ENCODE measurements around the gene RALB.
"Not testable (repeated sequence)": the region's sequence is repeated elsewhere in the genome, so short reads cannot be mapped to it uniquely, and the experiment has no call there.

Gene RALB

DNA sequence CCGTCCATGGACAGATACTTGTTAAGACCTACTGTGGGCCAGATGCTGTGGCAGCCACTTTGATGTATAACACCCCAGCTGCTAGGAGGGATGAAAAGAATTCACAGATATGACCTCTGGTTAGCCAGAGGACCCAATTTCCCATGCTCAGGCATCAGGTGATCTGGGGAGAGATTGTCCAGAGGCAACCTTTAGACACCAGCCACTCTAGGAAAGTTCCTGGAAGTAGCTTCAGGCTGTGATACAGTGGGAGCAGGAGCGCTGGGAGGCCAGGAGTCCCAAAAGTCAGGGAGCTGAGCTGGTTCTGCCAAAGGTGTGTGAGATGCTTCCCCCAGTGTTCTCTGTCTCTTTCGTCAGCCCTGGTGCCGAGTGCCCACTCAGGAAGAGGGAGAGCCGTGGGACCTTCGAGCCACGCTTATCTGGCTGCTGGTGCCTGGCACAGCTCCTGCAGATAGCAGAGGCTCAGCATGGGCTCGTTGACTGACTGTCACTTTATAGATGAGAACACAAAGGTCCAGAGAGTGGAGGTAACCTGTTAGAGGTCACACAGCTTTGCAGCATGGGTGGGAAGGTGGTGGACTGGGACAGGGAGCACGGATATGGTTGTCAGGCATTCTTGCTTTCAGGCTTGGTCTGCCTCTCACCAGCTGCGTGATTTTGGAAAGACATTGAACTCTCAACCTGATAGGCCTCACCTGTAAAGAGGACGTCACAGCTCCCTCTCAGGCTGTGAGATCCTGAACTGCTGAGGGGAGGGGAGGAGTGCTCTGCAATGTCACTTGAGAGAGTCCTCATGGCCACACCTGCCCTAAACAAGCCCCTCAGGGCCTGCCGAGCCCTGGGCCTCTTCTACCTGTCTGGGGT is 7.8 kb upstream of the RALB start:
- FAIRE-seq: no peak

DNA sequence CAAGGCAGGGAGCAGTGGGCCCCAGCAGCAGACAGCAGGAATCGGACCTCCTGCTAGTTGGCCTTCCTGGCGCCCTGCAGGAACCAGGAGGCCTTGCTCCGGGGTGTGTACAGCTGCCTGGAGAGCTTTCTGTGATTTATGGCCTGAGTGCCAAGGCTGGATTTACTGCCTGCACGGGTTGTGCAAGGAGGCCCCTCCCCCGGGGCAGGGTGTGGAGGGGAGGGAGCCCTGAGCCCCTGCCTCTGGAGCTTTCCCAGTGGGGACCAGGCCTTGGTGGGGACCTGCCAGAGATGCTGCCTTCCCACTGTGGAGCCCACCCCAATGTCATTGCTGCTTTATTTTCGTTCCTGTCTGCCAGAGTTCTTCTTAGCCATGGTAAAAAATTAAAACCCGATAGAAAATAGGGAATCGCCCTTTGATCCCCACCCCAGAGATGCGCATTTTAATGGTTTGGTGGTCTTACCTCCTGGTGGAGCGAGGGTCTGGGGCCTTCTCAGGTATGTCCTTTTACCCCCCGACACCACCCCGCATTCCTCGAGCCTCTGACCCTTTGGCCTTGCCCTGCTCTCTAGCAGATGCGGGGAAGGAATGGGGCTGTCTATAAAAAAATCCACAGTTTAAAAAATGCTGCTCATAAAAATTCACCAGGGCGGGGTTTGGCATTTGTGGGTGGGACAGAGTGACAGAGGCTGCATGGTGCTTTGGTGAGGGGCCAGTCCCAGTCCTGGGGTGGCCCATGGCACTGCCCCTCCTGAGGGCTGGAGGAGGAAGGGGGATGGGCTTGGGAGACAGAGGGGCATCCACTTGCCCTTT is 6.9 kb upstream of the RALB start:
- no peak for FAIRE-seq

DNA sequence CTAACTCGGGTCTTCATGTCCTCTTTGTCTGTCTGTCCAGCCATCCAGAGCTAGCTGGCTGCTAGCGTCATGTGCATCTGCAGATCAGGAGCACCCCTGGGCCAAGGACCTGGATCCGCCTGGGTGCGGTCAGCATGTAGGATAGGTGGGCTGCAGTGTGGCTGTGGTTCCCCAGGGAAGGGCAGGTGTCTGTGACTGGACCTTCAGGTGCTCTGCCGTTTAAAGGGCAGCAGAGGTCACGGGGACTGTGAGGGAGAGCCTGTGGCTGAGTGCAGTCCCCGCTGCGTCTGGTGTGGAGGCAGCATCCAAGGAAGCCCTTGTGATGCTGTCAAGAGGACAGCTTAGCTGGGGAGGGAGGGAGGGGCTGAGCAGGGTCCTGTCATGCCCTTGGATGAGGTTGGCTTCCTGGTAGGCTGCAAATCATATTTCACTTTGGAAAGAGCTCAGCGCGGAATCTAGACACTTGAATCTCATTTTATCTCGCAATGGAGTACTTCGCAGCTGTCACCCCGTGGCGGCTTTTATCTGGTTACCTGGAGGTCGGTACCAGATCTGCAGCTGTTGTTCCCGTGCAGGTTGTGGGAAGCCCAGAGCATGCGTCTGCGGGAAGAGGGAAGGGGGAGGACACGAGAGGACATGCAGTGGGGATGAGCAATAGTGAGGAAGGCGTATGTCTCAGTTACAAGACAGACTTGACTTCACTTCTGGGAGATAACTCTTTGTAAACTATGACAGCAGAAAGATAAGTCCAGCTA is 5.9 kb upstream of the RALB start:
- FAIRE-seq: no peak

DNA sequence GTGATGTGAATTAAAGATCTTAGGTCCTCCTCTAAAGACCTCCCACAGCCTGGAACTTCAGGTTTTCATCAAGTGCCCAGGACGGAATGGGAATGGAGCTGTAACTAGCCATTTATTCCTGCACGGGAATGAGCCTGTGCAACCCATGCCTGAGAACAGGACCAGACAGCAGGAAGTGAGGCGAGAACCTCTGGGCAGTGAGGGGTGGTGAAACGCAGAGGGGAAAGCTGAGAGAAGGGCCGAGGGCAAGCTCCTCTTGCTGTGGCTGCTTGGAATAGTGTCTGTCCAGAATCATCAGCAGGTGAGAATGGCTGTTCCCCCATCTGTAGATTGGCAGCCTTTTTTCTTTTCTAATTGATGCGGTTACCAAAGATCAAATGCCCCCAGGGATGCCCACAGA is 4.8 kb upstream of the RALB start:
- no peak for FAIRE-seq

DNA sequence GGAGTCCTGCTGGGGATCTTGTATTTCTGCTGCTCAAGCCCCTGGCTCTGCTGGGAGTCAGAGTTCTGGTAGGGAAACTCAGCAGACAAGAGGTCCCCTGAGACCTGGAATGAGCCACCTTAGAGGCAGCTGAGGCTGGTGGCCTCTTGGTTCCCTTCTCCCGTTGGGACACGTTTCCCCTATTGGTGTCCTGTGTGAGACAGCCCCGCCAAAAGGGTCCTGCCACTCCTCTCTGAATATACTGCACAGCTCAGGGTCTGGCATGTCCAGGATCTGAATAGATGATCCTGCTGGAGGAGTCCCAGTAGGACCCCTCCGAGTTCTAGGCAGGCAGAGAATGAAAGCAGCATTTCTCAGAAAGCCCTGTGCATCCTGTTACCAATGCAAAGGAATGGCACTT is 2.0 kb upstream of the RALB start:
- no peak for FAIRE-seq

DNA sequence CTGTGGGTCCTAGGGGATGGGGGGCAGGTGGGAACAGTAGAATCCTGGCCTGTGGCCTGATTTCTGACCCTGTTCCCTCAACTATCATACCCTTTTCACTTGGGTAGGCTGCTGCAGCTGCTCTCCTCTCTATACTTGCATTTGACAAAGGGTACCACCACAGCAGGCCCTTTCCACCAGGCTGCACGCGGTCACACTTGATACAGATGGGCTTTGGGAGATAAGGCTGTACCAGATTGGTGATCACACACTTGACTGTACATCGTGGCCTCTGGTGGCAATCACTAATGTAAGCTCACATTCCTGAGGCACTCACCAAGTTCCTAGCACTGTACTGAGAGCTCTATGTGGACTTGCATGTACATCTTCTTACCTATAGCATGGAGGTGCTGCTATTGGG is 1.6 kb upstream of the RALB start:
- FAIRE-seq: no peak

DNA sequence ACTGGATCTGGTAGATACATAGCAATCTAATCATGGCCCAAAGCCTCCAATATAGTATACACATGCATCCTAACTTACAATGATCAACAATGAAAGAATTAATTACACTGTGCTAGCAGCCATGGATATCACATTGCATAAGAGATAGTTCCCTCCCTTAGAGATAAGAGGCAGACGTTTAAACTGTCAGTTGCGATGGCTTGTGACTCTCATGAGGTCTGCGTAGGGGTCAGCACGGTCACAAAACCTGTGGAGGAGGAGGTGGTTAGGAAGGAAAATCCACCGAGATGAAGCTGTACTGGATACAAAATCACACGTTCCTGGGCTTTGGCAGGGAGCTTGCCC is 800 bp upstream of the RALB start:
- FAIRE-seq: no peak

DNA sequence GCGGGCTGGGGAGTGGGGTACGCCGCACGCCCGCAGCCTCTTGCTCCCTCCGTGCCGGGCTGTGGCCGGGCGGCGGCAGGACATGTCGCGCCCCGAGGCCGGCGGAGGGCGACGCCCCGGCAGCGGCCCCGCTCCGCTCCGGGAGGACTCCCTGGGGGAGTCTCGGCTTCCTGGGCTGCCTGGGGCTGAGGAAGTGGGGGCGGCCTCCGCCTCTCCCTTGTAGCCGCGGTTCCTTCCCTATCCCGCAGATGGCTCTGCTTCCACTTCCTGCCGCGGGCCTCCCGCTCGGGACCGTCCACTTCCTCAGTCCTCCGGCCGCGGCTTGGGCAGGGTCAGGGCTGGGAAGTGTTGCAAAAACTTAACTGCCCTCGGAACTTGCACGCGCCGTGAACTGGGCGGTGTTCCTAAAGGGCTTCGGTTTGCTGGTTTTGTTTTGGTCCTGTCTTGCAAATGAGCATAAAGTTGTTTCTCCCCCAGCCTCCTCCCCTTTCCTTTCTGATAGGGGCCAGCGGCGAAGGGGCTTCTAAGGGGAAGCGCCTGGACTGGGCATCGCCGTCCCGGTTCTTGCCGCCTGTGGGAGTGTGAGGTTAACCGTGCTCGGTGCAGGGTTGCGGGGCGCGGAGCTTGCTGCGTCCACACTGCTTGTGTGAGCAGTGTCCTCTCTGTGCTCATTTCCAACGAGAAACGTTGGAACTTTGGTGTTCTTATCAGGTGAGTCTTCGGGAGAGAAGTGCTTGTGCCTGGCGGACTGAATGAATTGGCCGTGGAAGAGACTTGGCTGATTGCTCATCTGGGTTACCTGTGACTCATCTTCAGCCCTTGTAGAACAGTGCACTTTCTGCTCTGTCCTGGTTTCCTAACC is 600 bp downstream of the RALB start:
- no peak for FAIRE-seq

DNA sequence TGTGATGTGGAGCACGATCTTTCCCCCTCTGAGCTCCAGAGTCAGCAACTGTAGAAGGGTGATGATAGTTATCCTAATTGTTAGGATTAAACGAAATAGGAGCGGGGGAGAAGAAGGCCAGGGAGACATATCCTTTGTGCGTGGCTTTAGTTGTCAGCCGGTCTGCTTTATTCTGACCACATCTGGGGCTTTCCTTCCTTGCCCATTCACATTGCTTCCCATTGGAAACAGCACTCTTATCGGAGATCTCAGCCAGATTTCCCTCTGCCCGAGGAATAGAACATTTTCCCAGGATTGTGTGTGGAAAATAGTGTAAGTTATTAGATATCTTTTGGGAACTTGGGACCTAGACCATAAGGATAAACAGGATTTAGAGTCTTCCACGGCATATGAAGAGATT is 1.5 kb downstream of the RALB start:
- no peak for FAIRE-seq

DNA sequence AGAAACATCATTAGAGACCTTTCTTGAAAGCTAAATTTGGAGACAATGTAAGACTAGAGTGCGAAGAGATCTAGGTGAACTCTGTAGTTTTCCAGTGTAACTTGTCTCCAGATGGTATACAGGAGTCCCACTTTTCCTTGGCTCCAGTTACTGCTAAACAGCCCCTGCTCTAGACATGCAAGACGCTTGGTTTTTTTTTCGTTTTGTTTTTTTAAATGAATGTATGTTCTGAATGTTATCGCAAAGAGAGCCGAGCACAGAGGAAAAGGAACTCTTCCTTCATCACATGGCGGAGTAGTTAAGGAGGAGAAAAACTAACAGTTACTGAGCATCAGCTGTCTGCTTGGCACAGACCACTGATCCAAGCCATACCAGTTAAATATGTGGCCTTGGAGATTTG is 2.4 kb downstream of the RALB start:
- FAIRE-seq: no peak

DNA sequence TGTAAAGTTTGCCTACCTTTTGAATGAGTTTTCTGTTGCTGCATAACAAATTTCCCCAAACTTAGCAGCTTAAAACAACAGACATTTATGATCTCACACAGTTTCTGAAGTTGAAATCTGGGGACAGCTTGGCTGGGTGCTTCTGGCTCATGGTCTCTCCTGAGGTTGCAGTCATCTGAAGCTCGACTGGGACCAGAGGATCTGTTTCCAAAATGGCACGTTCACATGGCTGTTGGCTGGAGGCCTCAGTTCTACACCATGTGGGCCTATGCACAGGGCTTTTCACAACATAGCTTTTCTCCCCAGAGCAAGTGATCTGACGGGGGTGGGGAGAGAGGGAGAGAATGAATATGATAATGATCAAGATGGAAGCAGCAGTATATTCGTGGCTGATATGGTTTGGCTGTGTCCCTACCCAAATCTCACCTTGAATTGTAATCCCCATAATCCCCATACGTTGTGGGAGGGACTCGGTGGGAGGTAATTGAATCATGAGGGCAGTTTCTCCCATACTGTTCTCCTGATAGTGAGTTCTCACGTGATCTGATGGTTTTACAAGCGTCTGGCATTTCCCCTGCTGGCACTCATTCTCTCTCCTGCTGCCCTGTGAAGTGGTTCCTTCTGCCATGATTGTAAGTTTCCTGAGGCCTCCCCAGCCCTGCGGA is 3.5 kb downstream of the RALB start:
- no peak for FAIRE-seq

DNA sequence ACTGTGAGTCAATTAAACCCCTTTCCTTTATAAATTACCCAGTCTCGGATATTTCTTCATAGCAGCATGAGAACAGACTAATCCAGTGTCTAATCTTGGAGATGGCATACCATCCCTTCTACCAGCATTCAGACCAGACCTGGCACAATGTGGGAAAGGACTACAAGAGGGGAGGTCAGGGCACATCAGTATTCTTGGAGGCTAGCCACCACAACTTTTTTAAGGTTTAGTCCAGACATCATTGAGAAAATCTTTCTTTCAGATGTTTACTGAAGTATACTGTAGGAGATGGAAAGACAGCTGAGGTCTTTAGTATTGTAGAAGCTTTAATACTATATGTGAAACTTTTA is 4.0 kb downstream of the RALB start:
- FAIRE-seq: no peak

DNA sequence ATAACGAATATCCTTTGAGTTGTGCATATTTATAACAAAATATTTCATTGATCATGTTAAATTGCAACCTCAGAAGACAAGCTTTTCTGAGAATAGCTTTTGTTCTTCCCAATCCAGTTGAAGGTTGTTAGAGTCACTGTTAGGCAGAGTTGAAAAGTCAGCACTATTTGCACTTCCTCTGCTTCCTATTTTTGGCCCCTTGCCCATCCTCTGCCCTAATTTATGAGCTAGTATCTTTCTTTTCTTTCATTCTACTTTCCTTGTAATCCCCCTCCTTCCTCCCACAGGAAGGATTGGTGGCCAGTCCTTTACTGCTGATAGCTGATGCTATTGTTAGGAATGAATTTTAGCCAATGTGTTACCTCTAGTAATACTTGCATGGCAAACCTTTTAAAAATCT is 4.9 kb downstream of the RALB start:
- FAIRE-seq: no peak

DNA sequence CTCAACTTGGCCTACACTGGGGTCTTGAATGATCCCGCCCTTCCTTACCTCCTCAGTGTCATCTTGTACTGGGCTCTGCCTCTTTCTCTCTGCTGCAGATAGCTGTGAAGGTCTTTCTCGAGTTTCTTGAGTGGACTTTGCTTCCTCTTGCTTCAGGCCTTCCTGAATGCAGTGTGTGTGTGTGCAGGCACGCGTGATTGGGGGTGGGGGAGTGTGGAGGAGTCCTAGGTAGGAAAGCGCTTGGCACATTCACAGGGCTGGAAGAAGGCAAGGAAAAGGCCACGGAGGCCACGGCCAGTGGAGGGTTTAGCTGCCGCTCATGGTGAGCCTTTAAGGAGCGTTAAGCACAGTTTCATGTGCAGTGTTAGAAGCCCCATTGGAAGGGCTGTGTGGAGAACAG is 5.5 kb downstream of the RALB start:
- FAIRE-seq: no peak

DNA sequence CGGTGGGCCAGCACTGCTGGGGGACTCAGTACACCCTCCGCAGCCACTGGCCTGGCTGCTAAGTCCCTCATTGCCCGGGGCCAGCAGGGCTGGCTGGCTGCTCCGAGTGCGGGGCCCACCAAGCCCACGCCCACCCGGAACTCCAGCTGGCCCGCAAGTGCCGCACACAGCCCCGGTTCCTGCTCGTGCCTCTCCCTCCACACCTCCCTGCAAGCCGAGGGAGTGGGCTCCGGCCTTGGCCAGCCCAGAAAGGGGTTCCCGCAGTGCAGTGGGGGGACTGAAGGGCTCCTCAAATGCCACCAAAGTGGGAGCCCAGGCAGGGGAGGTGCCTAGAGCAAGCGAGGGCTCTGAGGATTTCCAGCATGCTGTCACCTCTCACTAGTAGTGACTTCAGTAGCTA is 7.3 kb downstream of the RALB start:
- FAIRE-seq: not testable (repeated sequence)

DNA sequence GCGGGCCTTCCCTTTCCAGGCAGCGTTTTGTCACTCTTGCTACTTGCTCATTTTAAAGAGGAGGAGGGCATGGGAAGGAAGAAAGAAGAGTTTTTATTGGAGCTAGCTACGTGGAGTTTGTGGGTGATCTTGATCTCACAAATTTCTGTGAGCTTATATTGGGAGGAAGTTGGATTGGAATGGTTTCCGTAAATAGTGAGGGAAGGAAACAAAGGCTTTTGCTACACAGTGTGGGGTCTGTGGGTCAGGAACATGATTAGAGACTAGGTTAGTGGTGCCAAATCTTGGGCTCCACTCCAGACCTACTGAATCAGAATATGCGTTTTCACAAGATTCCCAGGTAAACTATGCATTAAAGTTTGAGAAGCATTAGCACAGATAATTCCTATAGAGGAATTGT is 8.1 kb downstream of the RALB start:
- no peak for FAIRE-seq

DNA sequence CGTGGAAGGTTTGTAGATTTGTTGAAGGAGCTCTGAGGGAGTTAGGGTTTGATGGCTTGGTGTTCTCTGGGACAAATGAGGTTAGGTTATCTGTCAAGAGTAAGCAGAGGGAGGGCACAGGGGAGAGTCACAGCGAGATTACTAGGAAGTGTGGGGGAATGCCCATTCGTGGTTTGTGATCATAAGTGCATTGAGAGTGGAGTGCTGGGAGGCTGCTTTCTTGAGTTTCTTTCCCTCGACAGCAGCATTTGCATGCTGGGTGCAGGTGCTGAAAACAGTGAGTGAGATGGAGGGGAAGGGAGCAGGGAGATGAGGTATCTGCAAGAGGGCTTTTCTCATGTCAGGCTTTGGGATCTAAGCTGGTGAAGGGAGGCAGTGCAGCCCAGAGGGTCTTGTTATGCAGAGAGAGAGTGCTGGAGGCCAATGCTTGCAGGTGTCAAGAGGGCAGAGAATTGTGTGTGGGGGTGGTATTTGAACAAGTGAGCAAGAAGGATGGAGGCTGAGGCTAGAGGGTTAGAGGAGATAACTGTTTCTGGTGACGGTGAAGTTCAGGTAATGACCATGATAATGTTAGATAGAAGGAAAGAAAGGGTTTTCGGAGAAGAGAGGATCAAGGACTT is 8.8 kb downstream of the RALB start:
- FAIRE-seq: no peak

DNA sequence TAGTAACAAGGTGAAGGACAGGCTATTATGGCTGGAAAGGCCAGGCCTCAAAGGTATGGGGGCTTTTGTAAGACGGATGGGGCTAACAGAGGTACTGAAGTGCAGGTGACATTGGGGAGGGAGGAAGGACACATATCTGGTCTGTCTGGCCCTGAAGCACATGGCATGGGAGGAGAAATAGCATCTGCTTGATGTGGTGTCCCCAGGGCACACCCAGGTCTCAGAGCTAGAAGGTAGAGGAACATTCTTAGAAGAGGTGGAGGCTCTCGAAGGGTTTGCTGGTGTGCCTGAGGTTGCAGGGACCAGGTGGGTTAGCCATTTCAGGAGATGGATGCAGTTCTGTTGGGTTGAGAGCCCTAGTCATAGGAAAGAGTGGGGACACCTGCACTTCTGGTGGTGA is 9.5 kb downstream of the RALB start:
- FAIRE-seq: no peak

DNA sequence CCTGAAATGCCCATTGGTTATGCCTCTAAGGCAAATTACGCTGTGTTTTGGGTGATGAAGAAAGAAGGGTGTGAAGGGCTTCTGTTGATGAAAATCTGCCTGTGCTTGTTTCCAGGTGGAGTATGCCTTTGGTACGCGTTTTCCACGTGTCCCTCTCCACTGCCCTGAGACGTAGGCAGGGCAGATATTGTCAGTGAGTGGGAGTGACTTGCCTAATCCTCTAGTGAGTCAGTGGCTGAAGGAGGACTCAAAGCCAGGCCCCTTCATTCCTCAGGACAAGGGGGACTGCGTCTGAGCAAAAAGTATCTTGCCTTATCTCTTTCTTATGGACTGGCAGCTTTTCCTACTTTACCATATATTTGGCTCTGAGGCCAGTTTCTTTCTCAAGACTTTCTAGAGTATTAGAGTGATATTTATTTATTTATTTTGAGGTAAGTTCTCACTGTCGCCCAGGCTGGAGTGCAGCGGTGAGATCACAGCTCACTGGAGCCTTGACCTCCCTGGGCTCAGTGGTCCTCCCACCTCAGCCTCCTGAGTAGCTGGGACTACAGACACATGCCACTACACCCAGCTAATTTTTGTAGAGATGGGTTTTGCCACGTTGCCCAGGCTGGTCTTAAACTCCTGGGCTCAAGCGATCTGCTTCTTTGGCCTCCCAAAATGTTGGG is 10.2 kb downstream of the RALB start:
- no peak for FAIRE-seq

DNA sequence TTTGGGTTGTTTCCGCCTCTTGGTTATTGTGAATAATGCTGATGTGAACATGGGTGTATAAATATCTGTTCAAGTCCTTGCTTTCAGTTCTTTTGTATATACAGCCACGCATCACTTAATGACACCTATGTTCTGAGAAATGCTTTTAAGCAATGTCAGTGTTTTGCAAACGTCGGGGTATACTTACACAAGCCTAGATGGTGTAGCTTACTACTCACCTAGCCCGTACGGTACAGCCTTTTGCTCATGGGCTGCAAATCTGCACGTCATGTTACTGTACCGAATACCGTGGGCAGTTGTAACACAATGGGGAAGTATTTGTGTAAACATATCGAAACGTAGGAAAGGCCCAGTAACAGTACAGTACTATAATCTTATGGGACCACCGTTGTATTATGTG is 12.4 kb downstream of the RALB start:
- FAIRE-seq: no peak

DNA sequence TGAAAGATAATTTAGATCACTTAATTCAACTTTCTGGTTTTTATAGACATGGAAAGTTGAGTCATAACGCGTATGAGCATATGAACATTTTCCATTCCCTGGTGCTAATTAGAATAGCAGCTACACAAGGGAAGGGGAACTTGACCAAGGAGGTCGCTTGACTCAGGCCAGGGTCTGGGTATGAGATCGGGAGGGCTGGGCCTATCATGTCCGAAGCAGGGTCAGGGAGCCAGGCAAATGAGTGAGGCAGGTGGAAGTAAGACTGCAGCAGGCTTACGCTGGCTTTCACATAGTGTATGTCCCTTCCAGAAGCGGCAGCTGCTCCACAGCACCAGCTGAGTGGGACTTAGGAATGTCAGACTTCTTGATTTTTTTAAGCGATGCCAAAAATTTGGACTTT is 14.7 kb downstream of the RALB start:
- no peak for FAIRE-seq
